K562 (cell line): Measurements from ENCODE around the gene AKAP13. TPM values are rescaled to one million over a fixed set of nuclear protein-coding genes. Genes with fewer than 3 reads are reported as not detected.

ENCODE experiments used
- ATAC-seq: fragments of 200-7000 bp; cut with Tn5 transposase; 3 replicates; pipeline ENCODE4 v1.9.1; 2020; ENCODE audit warnings: moderate library complexity
- BruUV-seq: library from RNA; stranded (reverse); fragments of 400-500 nt; replicated peaks from 2 replicates; lab custom pipeline; 2021; lab: Mats Ljungman, UMichigan
- CTCF ChIA-PET: fragments of 300-600 bp; formaldehyde crosslinking; extraction: SDS; loops from one replicate; lab custom pipeline; 2021; ENCODE audit warnings: low intra/inter-chr PET ratio; lab: Yijun Ruan, JAX
- POLR2A ChIA-PET: fragments of 300-600, 350-650 bp; sonication (Branson Sonifier 250); formaldehyde crosslinking; extraction: SDS; loops from one replicate; lab custom pipeline; 2021; ENCODE audit warnings: antibody characterized with exemption, inconsistent platforms; lab: Yijun Ruan, JAX
- DNase-seq, 4 experiments: peaks; one replicate each; pipeline versions ENCODE4 v3.0.0 to v3.0.0-alpha.2; 2011 to 2018; ENCODE audit warnings: low spot score in 3 of 4, mixed read lengths in 3 of 4; ENCODE audit errors: extremely low read depth in 1 of 4
- FAIRE-seq: peaks from 2 replicates; lab custom pipeline; 2011; peaks lifted over from hg19 to GRCh38; lab: Jason Lieb, UNC
- H2AFZ ChIP-seq: 2 replicates; pipeline ENCODE4 v1.6.0; 2011; ENCODE audit warnings: low read depth, low read length, control low read depth, inconsistent platforms
- H3K27ac ChIP-seq: fragments of 200-600 bp; 3 replicates; pipeline ENCODE4 v1.8.0; 2011; ENCODE audit warnings: low read depth, mild to moderate bottlenecking, control low read depth, inconsistent platforms, low read length, moderate library complexity, mixed read lengths; ENCODE audit errors: extremely low read depth
- H3K27me3 ChIP-seq, 2 experiments: fragments of 300-600 bp in 1 of 2; 2 replicates in 1 of 2; 3 replicates in 1 of 2; pipeline versions ENCODE4 v1.6.0 to v1.8.0; 2011; ENCODE audit warnings: inconsistent platforms in 2 of 2, low read length in 2 of 2, mild to moderate bottlenecking in 1 of 2, mixed read lengths in 1 of 2, moderate library complexity in 1 of 2; ENCODE audit not compliant: control insufficient read depth in 2 of 2, insufficient read depth in 2 of 2
- H3K36me3 ChIP-seq: fragments of 300-600 bp; 3 replicates; pipeline ENCODE4 v1.8.0; 2011; ENCODE audit warnings: mild to moderate bottlenecking, low read length, inconsistent platforms; ENCODE audit not compliant: control insufficient read depth, insufficient read depth
- H3K4me1 ChIP-seq, 2 experiments: fragments of 200-600 bp in 1 of 2; replicated peaks in 1 of 2; 2 replicates in 1 of 2; 3 replicates in 1 of 2; pipeline versions ENCODE4 v1.5.1 to v1.8.0; 2011; ENCODE audit warnings: inconsistent platforms in 2 of 2, low read length in 2 of 2, mild to moderate bottlenecking in 1 of 2, mixed read lengths in 1 of 2, moderate library complexity in 1 of 2; ENCODE audit not compliant: control insufficient read depth in 2 of 2, insufficient read depth in 2 of 2
- H3K4me2 ChIP-seq: 2 replicates; pipeline ENCODE4 v1.6.1; 2011; ENCODE audit warnings: low read length, control low read depth, inconsistent platforms, mixed read lengths; ENCODE audit not compliant: insufficient read depth
- H3K4me3 ChIP-seq: fragments of 200-600 bp; sonication (generic), shearing (Covaris generic); 2 replicates; pipeline ENCODE4 v1.5.1; 2016; ENCODE audit warnings: control low read depth, inconsistent platforms
- H3K79me2 ChIP-seq: fragments of 200-600 bp; 3 replicates; pipeline ENCODE4 v1.8.0; 2011; ENCODE audit warnings: low read length, inconsistent platforms; ENCODE audit not compliant: control insufficient read depth, insufficient read depth
- H3K9ac ChIP-seq, 2 experiments: 2 replicates each; pipeline versions ENCODE4 v1.6.0 to v1.6.1; 2011; ENCODE audit warnings: low read depth in 2 of 2, low read length in 2 of 2, control low read depth in 1 of 2, inconsistent platforms in 1 of 2, mild to moderate bottlenecking in 1 of 2, mixed read lengths in 1 of 2; ENCODE audit not compliant: insufficient read depth in 1 of 2
- H3K9me1 ChIP-seq: one replicate; pipeline ENCODE4 v1.6.0; 2011; ENCODE audit warnings: inconsistent platforms, mild to moderate bottlenecking, low read length, moderate library complexity; ENCODE audit not compliant: control insufficient read depth, insufficient read depth
- H3K9me3 ChIP-seq: replicated peaks from 2 replicates; pipeline ENCODE4 v1.5.1; 2011; ENCODE audit warnings: low read depth, low read length, inconsistent platforms; ENCODE audit not compliant: control insufficient read depth, insufficient read depth
- H4K20me1 ChIP-seq: replicated peaks from 2 replicates; pipeline ENCODE4 v1.6.1; 2011; ENCODE audit warnings: low read length, inconsistent platforms, mixed read lengths; ENCODE audit not compliant: control insufficient read depth, insufficient read depth
- BRF1 ChIP-seq: IDR thresholded peaks from 3 replicates; pipeline ENCODE4 v1.6.1; 2011; ENCODE audit warnings: borderline replicate concordance, mild to moderate bottlenecking; ENCODE audit not compliant: insufficient read length; ENCODE audit errors: extremely low read depth
- CREBBP ChIP-seq: IDR thresholded peaks from one replicate; pipeline ENCODE4 v1.6.1; 2012; ENCODE audit warnings: low read depth, mild to moderate bottlenecking, control low read depth, inconsistent platforms, low read length
- CREM ChIP-seq: IDR thresholded peaks from 2 replicates; pipeline ENCODE4 v1.6.1; 2014; ENCODE audit warnings: antibody characterized with exemption, low read depth
- DLX4 ChIP-seq: fragments of 250-450 bp; sonication (Bioruptor Pico); IDR thresholded peaks from 2 replicates; pipeline ENCODE4 v1.6.1; 2021; ENCODE audit warnings: mild to moderate bottlenecking
- ESRRB ChIP-seq: fragments of 250-450 bp; sonication (Bioruptor Pico); IDR thresholded peaks from 2 replicates; pipeline ENCODE4 v1.5.0; 2020; ENCODE audit warnings: mild to moderate bottlenecking, moderate library complexity, borderline replicate concordance
- GABPA ChIP-seq: fragments of 200-800 bp; sonication (Bioruptor generic); conservative IDR thresholded peaks from 2 replicates; pipeline ENCODE4 v1.6.1; 2016; ENCODE audit warnings: low read depth, missing genetic modification characterization, missing compliant biosample characterization
- MYC ChIP-seq, 2 experiments: fragments of 250-450 bp in 1 of 2; sonication (Bioruptor Pico) in 1 of 2; IDR thresholded peaks; 2 replicates each; pipeline versions ENCODE4 v1.5.1 to v1.6.1; 2012 to 2021; ENCODE audit warnings: low read depth in 2 of 2, borderline replicate concordance in 1 of 2, improper control_type of control experiment in 1 of 2, low read length in 1 of 2, mild to moderate bottlenecking in 1 of 2, moderate library complexity in 1 of 2
- SAFB ChIP-seq: fragments of 200-400 bp; formaldehyde crosslinking; IDR thresholded peaks from 2 replicates; pipeline ENCODE4 v1.6.1; 2017; ENCODE audit warnings: low read depth, low read length, borderline replicate concordance
- SMARCC2 ChIP-seq: fragments of 450-650 bp; IDR thresholded peaks from 2 replicates; pipeline ENCODE4 v1.6.1; 2017; ENCODE audit warnings: antibody characterized with exemption, moderate library complexity, mild to moderate bottlenecking, low read depth
- SRSF3 ChIP-seq: fragments of 200-400 bp; formaldehyde crosslinking; IDR thresholded peaks from 2 replicates; pipeline ENCODE4 v1.6.1; 2016; ENCODE audit warnings: mild to moderate bottlenecking, low read length, moderate library complexity; ENCODE audit not compliant: insufficient read depth
- U2AF2 ChIP-seq: fragments of 200-400 bp; formaldehyde crosslinking; optimal IDR thresholded peaks from 2 replicates; pipeline ENCODE3; 2017; ENCODE audit warnings: low read depth, mild to moderate bottlenecking, low read length
- ZBTB49 ChIP-seq: sonication (generic); formaldehyde crosslinking; IDR thresholded peaks from 2 replicates; pipeline ENCODE4 v1.8.0; 2022; ENCODE audit warnings: missing genetic modification reagents, mild to moderate bottlenecking, borderline replicate concordance
- ZNF280A ChIP-seq: fragments of 450-650 bp; IDR thresholded peaks from 2 replicates; pipeline ENCODE4 v1.6.1; 2018; ENCODE audit warnings: mild to moderate bottlenecking, low read depth; ENCODE audit not compliant: partially characterized antibody
- WGBS: fragments of 100-300 bp; shearing (Covaris generic); methylation state at CpG from one replicate; pipeline ENCODE4 v1.1.6; 2016; ENCODE audit warnings: low coverage, mixed read lengths; ENCODE audit not compliant: insufficient coverage; ENCODE audit errors: missing lambda C conversion rate; 5-methylcytosine and 5-hydroxymethylcytosine counted together
- in situ Hi-C: fragments of 300-500 bp; cut with MboI; formaldehyde crosslinking; loops from 4 replicates; pipeline ENCODE4 v1.15.0; 2018; ENCODE audit warnings: inconsistent platforms, mixed read lengths
- intact Hi-C: fragments of 100-400 bp; cut with micrococcal nuclease; formaldehyde crosslinking; loops from 2 replicates; pipeline ENCODE4 v1.14.2; 2022
- polyA plus RNA-seq, 8 experiments: library from polyadenylated mRNA; depleted of rRNA in 4 of 8; stranded (reverse) in 5 of 8; unstranded in 3 of 8; fragments of >200 nt; fragmentation: Nextera tagmentation in 2 of 8; fragmentation: Illumina TruSeq in 1 of 8; extraction: Ambion mirVana in 2 of 8; extraction: Trizol in 1 of 8; gene quantifications; 2 replicates each; pipeline versions ENCODE4 v1.2.1 to v1.2.3, GENCODE V29; 2011 to 2014; ENCODE audit warnings: inconsistent platforms in 1 of 8, missing spikeins in 1 of 8
- total RNA-seq, 7 experiments: library from RNA; depleted of rRNA in 6 of 7; stranded (reverse); fragments of >200 nt in 6 of 7; fragmentation: Illumina TruSeq in 2 of 7; extraction: Trizol in 2 of 7; gene quantifications; 2 replicates each; pipeline versions ENCODE4 v1.2.1 to v1.2.3, GENCODE V29; 2011 to 2021; ENCODE audit warnings: low replicate concordance in 1 of 7
- TF ChIP-seq, protein P1 (sequence below): sonication (generic); formaldehyde crosslinking; IDR thresholded peaks from 2 replicates; pipeline ENCODE4 v1.5.0; 2020; ENCODE audit warnings: missing genetic modification reagents

The AKAP13 gene
- total and polyA plus RNA-seq, 9 of the 15 experiments (the other 6 are each of a cell fraction or from before 2014, with no cell fraction given) = 0.03 to 1.7 (median 0.42) TPM

- TF ChIP-seq U2AF2 (no peak), SRSF3 (no peak), CREBBP (no peak), SAFB (no peak), MYC (IDR thresholded peaks at IDR 0.05; ENCODE audit: low read depth, low read length) (no peak), MYC (CRISPR knock-in tag; IDR thresholded peaks at IDR 0.05; ENCODE audit: borderline replicate concordance, low read depth) (no peak), SMARCC2 (no peak)
- TF ChIP-seq, protein P1, sequence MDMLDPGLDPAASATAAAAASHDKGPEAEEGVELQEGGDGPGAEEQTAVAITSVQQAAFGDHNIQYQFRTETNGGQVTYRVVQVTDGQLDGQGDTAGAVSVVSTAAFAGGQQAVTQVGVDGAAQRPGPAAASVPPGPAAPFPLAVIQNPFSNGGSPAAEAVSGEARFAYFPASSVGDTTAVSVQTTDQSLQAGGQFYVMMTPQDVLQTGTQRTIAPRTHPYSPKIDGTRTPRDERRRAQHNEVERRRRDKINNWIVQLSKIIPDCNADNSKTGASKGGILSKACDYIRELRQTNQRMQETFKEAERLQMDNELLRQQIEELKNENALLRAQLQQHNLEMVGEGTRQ (CRISPR knock-in tag) = no peak
Measured at GRCh38 chr15:85618956-85619491, 238.6 kb downstream of the AKAP13 start (continued).

- Histone ChIP-seq H3K4me3 (no peak overlapping the region), H3K9me3 (no peaks in the 10 kb centered on the region), H3K36me3 (no peaks in the 10 kb centered on the region), H4K20me1 (no peaks in the 10 kb centered on the region), H3K27ac (no peak overlapping the region), H3K9me1 (no peaks in the 10 kb centered on the region), H3K4me1 (no peaks in the 10 kb centered on the region), H3K4me2 (no peak overlapping the region), H2AFZ (no peak overlapping the region), H3K9ac (no peak overlapping the region), H3K27me3 (no peaks in the 10 kb centered on the region), H3K79me2 (no peaks in the 10 kb centered on the region)
- BruUV-seq = no TSS peak
- under 1% methylated on average over 9 of the region's 9 CpGs for WGBS
- ChIA-PET CTCF (no interaction called here), POLR2A (no interaction called here)
- ATAC-seq = no peak
- FAIRE-seq = no peak
- no peak for DNase-seq
- intact Hi-C loops = no loop called here
- in situ Hi-C loops = no loop called here
- no peak for TF ChIP-seq ESRRB
- no peak for TF ChIP-seq CREM
- no peak for TF ChIP-seq ZNF280A
- no peak for TF ChIP-seq BRF1
- no peak for TF ChIP-seq DLX4
- no peak for TF ChIP-seq GABPA (tag)
- no peak for TF ChIP-seq ZBTB49 (CRISPR knock-in tag)
Measured at GRCh38 chr15:85619992-85620689, 239.7 kb downstream of the AKAP13 start.
